ENCODE data around the gene SUFU.
"Not testable (repeated sequence)": the region's sequence is repeated elsewhere in the genome, so short reads cannot be mapped to it uniquely, and the experiment has no call there.

The SUFU gene

DNA sequence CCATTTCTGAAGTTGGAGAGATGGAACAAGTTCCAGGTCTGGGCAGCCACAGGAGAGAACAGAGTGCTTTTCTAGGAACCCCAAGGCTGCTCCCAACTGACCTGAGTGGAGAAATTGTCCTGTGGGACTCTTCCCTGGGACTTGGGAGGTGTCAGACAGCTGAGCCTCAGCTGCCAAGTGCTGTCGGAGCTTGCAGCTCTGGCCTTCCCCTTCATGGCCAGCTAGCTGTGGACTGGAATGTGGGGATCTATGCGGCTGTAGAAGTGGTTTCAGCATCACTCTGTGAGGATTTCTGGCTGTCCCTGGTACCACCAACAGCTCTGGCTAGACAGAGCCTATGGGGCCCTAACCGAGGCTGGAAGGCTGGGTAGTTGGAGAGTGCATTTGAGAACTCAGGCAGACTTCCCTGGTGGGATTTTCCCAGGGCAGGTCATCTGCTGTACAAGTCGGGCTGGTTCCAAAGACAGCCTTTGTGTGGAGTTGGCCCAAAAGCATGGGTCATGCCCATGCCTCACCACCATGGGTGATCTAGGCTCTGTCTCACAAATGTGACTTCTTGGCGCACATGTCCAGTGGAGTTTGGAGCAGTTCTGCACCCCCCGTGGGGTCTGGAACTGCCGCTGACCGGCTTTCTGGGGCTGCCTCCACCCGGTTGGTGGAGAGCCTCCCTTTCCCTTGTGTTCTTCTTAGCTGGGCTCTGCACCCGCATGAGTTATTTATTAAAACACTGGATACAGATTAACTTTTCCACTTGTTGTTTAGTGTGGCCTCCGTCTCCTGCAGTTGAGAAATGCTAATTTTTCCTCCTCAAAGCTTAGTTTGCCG lies 10.9 kb downstream of the SUFU start:
- DNase-seq, result no peak

DNA sequence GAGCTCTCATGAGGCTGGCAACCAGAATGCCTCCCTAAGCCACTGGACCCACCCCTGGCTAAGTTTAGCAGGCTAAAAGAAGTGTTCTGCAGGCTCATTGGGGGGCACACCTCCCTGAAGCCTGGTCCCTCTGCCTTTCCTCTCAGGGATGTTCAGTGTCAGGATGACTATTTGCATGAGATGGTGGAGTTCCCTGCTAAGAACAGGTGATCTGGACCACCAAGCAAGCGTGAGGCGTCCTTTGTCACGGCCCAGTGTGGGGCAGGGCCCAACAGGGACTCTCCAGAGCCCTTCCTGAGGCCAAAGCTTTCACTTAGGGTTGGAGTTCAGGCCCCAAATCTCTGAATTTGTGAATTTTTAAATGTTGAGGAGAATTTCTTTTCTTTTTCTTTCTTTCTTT lies 12.0 kb downstream of the SUFU start:
- no peak for DNase-seq

DNA sequence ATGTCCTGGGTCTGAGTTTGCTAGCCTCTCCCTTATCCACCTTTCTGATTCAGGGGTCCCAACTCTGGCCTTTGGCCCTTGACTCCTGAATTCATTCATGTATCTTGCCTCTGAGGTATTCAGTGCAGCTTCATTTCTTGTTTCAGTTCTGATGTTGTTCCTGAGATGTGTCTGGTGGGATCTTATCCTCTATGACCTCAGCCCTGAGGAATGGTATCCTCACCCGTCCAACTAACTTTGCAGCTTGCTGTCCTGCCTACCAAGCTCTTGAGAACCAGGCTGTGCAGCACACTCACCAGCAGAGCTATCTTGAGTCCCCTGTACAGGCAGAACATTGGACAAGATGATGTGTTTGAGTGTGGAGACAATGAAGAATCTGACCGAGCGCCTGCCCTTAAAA lies 13.8 kb downstream of the SUFU start:
- DNase-seq, result no peak

DNA sequence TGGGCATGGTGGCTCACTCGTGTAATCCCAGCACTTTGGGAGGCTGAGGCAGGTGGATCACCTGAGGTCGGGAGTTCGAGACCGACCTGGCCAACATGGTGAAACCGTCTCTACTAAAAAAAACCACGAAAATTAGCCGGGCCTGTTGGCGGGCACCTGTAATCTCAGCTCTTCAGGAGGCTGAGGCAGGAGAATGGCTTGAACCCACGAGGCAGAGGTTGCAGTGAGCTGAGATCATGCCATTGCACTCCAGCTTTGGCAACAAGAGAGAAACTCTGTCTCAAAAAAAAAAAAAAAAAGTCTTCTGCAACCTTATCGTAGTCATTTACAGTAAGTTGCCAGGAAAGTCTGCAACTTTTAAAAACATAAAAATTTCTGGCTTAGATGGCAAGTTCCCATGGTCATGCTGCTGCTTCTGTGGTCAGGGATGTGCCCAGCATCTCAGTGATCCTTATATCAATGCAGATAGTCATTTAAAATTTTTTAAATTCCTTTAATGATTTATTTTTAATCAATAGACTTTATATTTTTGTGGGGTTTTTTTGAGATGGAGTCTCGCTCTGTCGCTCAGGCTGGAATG lies 15.6 kb downstream of the SUFU start:
- no peak for DNase-seq

DNA sequence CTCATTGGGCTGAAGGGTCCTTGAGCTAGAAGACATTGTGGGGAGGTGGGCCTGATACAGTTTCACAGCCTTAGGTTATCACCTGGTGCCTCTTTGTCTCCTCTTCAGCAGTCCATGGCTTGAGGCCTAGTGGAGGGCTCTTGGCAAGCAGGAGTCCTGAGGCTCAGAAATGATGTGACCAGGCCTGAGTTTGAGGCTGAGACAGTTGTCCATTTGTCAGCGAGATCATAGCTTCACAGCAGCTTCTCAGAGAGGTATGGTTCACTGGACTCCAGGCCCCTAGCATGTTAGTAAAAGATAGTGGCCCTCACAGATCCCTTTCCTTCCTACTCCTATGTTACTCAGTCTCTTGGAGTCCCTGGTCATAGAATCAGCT lies 19.1 kb downstream of the SUFU start:
- DNase-seq, result no peak

DNA sequence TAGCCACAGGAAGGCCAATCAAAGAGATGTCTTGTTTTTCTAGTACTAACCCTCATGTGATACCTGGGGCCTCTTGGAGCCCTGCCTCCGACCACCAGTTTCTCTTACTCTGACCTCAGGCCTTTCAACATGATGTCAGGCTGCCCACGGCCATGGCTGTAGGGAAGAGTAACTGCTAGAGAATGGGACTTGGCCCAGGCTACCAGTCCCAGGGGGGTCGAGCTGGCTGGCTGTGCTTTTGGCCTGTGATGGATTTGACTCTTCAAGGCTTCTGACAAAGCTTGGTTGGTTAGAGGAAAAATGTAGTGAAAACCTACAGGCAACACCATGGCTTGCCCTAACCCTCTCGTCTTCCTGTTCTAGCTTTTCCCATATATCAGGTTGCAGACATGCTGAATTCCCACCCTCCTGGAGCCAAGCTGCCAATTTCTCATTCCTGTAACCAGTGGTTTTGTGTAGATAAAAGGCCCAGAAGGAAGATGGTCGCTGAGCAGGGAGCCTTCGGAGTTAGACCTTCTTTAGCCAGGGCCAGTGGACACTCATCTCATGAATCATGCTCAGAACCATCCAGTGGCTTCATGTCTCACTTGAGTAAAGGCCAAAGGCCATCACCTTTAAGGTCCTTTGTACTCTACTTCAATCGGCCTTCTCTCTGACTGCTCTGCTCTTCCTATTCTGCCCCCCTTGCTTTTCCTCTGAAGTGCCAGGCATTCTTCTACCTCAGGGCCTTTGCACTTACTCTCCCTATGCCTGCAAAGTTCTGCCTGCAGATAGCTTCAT lies 19.7 kb downstream of the SUFU start:
- no peak for DNase-seq

DNA sequence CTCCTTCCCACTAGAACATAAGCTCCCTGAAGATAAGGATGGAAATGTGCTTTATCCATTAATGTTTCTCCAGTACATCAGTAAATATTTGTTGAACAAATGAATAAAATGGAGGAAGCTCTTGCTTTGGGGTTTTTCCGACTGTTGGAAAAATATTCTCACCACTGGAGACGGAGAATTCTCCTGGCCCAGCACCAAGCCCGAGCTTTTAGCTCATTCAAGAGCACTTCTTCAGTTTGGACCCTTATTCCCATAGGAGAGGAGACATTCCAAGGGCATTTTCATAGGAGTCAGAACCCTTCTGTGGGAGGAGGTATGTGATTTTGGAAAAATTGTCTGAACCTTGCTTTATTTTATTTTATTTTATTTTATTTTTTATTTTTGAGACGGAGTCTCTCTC lies 21.0 kb downstream of the SUFU start:
- DNase-seq, result no peak

DNA sequence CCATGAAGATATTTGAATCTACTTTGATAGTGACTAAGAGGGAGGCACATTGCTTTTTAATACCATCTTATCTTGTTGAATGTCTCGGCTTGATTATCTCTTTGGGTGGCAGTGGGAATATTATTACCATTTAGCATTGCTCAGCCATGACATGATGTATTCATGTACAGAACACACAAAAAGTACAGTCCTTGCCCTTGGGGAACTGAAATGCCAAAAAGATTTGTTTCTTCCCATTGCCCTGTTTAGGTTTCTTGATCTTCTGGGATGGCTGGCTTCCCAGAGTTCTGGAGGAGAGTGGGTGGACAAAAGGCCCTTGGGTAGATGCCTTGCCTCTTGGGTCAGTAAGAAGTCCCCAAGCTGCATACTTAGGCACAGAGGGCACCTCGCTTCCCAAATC lies 23.8 kb downstream of the SUFU start:
- no peak for DNase-seq

DNA sequence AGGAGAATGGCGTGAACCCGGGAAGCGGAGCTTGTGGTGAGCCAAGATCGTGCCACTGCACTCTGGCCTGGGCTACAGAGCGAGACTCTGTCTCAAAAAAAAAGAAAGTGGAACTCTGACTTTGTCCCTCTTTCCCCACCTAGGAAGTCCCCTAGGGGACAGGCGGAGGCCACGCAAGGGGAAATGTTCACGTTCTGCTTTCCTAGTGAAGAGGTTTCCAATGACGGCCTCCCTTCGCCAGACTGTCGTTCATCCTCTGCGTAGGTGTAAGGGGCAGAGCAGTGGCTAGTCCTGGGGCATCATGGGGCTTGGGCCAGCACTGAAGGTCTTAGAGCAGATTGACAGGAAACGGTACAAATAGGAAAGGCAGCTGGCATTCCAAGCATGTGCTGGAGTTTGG lies 30.6 kb downstream of the SUFU start:
- no peak for DNase-seq

DNA sequence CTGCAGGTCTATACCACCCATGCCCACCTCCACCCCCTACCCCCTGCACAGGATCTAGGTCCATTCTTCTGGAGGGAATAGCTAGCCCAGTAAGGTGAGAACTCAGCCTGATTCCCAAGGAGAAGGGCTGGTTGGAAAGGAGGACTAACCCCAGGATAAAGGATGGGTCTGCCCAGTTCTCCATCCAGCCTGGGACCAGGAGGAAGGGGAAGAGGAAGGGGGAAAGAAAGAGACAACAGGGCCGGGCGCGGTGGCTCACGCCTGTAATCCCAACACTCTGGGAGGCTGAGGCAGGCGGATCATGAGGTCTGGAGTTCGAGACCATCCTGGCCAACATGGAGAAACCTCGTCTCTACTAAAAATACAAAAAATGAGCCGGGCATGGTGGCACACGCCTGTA lies 31.2 kb downstream of the SUFU start:
- DNase-seq, result not testable (repeated sequence)

DNA sequence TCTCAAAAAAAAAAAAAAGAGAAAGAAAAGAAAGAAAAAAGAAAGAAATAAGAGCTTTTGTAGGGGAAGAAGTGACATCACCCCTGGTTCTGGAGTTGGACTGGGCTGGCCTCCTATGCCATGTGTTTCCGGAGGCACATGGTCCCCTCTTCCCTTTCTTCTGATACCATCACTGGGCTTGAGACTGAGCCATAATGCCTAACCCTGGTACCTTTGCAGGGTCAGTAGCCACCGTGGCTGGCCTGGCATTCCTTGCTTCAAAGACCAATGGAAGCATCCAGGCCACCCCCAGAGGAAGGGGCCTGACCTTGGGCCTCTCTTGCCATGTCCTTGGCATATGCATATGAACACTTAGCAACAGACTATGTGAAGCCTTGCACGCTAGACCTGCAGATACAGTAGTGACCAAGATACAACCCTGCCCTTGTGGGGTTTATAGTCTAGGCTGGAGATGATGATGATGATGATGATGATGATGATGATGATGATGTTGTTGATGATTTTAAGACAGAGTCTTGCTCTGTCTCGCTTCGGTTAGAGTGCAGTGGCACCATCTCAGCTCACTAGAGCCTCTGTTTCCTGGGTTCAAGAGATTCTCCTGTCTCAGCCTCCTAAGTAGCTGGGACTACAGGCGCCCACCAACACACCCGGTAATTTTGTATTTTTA lies 31.8 kb downstream of the SUFU start:
- no peak for DNase-seq

DNA sequence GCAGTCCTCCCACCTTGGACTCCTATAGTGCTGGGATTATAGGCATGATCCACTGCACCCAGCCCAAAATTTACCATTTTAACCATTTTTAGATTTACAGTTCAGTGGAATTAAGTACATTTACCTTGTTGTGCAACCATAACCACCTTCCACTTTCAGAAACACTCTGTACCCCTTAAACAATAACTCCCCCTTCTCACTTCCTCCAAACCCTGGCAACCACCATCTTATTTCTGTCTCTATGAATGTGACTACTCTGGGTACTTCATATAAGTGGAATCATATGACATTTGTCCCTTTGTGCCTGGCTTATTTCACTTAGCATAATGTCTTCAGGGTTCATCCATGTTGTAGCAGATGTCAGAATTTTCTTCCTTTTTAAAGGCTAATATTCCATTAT lies 33.6 kb downstream of the SUFU start:
- no peak for DNase-seq

DNA sequence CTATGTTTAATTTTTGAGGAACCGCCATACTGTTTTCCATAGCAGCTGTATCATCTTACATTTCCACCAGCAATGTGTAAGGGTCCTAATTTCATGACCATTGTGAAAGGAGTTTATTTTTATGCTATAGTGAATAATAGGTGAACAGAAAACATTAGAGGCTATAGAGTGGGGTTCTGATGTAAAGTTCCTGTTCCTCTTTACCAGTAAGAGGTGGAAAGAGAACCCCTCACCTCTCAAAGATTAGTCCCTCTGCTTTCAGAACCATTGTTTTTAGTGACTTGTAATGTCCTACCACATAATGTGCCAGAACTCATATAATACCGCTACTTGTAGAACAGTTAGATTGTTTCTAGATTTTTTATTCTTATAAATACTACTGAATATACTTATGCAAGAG lies 34.2 kb downstream of the SUFU start:
- no peak for DNase-seq

DNA sequence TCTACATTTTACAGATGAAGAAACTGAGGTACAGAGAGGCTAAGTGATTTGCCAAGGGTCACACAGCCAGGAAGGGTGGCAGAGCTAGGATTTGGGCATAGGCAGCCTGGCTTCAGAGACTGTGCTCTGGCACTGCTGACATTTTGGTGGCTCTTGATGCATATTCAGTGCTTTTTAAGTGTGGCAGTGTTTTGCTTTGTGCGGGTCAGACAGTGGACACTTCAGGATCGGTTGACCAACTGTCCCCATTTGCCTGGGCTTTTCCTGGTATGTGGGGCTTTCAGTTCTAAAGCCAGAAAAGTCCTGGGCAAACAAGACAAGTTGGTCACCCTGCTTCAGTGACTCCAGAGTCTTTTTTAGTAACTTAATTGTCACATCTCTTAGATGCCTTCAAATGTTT lies 35.0 kb downstream of the SUFU start:
- no peak for DNase-seq

DNA sequence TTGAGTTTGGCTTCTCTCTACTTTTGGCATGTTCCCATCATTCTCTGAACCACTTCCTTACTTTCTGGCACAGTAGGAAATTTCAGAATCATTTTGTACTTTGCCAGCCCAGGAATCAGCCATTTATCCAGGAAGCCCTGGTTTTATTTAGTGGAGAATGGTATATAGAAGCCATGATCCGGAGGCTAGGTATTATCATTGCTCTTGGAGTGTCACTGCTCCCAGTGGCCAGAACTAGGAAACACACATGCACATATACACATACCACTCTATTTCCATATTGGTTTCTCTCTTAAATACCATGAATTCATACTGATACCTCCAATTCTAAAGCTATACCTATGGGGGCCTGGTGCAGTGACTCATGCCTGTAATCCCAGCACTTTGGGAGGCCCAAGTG lies 36.3 kb downstream of the SUFU start:
- no peak for DNase-seq

DNA sequence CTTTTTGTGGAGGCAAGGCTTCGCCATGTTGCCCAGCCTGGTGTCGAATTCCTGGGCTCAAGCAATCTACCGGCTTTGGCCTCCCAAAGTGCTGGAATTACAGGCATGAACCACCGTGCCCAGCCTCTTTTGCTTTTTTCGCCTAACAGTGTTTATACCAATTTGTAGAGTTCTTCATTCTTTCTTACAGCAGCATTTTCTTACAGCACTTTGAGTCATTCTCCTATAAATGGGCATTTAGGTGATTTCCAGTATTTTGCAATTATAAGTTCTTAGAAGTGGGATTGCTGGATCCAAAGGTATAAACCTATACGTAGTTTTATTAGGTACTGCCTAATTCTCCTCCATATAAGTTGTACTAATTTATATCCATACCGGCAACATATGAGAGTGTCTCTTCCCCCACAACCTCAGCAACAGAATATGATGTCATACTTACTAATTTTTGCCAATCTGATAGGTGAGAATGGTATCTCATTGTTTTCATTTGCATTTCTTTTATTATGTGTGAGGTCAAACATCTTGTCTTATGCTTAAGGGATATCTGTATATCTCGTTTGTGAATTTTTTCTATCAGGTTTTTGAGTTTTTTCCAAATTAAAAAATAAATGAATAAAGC lies 39.1 kb downstream of the SUFU start:
- no peak for DNase-seq

DNA sequence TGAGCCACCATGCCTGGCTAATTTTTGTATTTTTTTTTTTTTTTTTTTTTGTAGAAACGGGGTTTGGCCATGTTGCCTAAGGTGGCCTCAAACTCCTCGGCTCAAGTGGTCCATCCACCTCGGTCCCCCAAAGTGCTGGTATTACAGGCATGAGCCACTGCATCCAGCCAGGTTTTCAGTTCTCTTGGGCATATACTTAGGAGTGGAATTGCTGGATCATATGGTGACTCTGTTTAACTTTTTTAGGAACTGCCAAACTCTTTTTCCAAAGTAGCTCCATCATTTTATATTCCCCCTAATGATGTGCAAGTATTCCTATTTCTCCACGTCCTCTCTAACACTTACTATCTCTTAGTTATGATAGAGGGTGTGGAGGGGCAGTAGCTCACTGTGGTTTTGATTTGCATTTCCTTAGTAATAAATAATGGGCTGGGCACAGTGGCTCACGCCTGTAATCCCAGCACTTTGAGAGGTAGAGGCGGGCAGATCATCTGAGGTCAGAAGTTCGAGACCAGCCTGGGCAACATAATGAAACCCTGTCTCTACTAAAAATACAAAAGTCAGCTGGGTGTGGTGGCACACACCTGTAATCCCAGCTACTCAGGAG lies 41.6 kb downstream of the SUFU start:
- DNase-seq, result no peak

DNA sequence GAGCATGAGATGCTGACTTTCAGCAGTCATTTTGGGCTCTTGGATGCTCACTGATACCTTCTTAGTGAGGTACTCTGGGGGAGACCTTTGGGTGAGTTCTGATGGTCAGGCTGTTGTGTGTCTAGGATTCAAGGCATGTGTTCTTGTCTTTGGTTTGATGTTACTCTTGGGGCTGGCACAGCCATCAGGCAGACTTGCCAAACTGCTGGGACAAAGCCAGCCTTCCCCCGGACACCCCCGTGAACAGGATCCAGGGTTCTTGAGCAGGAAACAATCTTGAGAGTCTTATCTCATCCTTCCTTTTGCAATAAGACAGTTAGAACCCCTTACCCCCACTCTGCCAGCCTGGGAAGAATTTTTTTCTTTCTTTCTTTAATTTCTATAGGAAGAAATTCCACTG lies 42.2 kb downstream of the SUFU start:
- DNase-seq, result no peak

DNA sequence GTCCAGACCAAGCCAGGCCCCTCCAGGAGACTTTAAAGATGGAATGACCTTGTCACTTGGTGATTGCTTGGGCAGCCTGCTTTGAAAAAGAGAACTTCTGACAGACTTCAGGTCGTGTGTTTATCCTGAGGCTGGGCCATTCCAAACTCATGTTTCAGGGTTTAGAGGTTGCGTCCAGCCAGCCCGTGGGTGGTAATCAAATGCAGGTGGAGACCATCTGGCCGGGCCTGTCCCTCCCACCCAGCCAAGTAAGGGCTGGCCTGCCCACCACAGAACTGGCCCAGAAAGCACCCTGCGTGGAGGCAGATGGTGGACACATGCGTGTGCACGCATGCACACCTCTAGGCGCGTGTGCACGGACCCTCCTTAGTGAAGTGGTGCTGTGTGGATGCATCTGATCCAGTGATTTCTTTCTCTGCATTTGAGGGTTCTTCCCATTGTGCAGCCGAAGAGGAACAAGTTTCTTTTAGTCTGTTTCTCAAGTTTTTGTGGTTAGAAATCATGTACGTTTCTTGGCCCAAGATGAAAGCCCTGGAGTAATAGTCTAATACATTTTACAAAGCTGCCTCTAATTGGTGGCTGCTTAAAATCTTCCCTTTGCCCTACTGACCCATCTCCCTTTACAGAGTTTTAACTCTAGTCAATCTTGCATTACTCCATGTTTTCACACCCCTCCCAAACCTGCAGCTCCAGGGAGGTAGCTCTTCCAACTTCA lies 43.0 kb downstream of the SUFU start:
- no peak for DNase-seq

DNA sequence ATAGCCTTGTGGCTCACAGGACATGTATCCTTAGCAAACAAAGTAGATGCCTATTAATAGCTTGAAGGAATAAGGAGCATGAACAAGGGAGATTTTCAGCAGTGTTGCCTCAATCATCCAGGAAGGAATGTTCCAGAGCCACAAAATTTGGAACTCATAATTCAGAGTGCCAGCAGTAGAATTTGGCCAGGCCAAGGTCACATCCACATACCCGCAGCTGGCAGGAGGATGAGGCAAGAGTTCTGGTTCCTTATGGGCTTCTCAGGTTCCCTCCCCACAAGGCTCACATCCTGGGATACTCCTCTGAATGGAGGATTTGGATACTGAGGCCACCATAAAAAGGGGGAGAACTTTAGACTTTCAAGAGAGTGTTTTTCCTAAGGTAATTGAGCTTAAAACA lies 45.8 kb downstream of the SUFU start:
- DNase-seq, result no peak

DNA sequence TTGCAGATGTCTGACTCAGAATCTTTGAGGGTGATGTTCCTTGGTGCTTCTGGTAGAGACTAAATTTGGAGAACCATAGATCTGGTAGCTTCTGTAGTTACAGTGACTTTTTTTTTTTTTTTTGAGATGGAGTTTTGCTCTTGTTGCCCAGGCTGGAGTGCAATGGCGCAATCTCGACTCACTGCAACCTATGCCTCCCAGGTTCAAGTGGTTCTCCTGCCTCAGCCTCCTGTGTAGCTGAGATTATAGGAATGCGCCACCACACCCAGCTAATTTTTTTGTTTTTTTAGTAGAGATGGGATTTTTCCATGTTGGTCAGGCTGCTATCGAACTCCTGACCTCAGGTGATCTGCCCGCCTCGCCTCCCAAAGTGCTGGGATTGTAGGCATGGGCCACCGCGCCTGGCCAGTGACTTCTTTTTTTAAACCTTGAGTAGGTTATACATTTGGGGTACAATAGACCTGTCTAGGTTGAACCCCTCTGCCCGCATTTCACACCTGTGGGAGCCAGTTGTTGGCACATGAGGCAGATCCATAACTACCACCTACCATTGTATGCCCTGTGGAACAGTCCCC lies 47.0 kb downstream of the SUFU start:
- no peak for DNase-seq

DNA sequence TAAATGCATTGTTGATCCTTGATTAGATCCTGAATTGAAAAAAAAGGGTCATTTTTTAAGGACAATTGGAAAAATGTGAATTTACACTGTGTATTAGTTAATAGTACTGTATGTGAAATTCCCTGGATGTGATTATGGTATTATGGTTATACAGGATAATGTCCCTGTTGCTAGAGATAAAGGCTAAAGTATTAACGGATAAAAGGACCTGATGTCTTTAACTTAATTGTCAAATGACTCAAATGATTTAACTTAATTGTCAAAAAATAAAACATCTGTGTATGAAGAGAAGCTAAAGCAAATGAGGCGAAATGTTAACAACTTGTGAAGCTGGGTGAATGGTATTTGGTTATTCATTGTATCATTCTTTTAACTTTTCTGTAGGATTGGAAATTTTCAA lies 48.8 kb downstream of the SUFU start:
- no peak for DNase-seq
